ENCODE measurements around the gene ABHD13. TPM values are rescaled to one million over a fixed set of nuclear protein-coding genes. Genes with fewer than 3 reads are reported as not detected.
A peak's percentile ranks its signal among the peaks of the same experiment; 100 is the strongest.

Gene ABHD13
- 7.6 and 8.0 TPM in 2 replicates for total RNA-seq

DNA sequence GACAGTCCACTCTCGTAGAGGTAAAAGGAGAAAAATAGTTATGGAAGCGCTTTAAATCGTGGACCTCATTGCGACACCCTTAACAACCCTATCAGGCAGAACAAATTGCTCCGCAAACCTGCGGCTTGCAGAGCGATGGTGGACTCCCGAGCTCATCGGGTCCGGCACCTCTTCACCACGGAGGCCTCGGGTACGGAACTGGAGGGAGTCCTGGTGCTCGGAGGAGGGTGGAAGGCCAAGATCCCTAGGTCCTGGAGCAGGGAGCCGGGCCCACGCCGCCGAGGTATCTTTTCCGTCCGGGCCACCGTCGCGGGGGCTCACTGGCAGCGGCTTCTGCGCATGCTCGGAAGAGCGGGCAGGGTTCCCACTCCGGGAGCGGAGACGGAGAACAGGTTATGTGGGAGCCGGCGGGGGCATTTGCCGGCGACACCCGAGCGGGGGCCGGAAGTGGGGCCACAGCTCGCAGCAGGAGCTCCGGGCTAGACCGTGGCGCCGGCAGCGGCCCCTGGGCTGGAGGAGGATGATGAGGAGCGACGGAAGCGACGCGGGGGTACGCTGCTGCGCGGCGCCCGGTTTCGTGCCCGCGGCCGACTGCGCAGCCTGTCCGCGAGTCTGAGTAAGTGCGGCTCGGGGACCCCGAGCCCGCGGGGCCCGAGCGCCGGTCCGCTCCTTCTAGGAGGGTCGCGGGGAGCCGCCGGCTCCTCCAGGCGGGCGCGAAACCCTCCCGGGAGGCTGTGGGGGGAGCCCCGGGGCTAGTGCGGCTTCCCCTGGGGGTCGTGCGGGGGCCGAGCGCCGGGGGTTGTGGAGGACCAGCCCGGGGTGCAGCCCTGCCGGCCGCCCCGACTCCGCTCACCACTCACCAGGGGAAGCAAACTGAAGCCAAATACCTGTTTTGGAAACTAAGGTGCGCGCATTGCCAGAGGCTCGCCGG, at the start of gene ABHD13:
Gene ABHD13, plus strand, starts transcription at position 349 of the 931 bp plus-strand sequence. CDS start 10,827 bp downstream, outside the sequence.
- peak; percentile 97 for DNase-seq
- Mint-ChIP-seq H3K9me3 (no peaks in the 10 kb centered on the region), H3K4me3 (peak within 1 kb of the TSS; percentile 93), H3K27me3 (peaks cover 3% of the 10 kb centered on the region), H3K36me3 (ENCODE audit: low read depth) (peaks cover 8% of the 10 kb centered on the region), H3K4me1 (peaks cover 39% of the 10 kb centered on the region), H3K27ac (peak within 1 kb of the TSS; percentile 95)
- intact Hi-C loops (cut with micrococcal nuclease), result loop anchor here (1.0 to 5.0 kb wide), 6 partner anchors 18 to 1651 kb away; partner anchors contain the start of genes ARGLU1, IRS2 and TNFSF13B

GRCh38 chr13:108168929-108169328, 49.3 kb upstream of the ABHD13 start:
- H3K4me3 Mint-ChIP-seq, result no peak overlapping the region
- H3K36me3 Mint-ChIP-seq (ENCODE audit: low read depth), result no peaks in the 10 kb centered on the region
- H3K9me3 Mint-ChIP-seq, result peaks cover 6% of the 10 kb centered on the region
- DNase-seq, result no peak
- no peak overlapping the region for H3K27ac Mint-ChIP-seq
- H3K27me3 Mint-ChIP-seq, result peaks cover 6% of the 10 kb centered on the region
- intact Hi-C loops (cut with micrococcal nuclease), result no loop called here
- H3K4me1 Mint-ChIP-seq, result no peaks in the 10 kb centered on the region

DNA sequence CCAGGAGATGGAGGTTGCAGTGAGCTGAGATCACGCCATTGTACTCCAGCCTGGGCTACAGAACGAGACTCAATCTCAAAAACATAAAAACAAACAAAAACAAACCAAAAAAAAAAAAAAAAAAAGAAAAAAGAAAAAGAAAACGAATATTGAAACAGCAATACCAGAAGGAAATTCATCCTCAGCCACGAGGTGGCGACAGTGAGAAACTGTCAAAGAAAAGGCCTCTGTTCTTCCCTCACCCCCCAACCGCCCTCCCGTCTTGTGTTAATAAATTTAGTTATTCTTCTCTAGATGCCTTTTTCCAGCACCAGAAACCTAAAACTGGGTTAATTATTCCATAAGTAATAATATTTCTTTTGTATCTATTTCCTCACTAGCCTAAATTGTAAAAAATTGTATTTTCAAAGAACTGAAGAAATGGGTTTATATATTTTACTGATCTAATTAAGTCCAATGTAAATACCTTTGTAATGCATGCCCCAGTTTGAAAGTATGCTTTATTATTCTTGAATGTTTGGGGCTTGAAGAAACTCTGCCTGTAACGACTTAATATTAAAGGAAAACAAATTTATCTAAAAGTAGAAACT, 41.4 kb upstream of the ABHD13 start:
- DNase-seq, result peak; percentile 84
- Mint-ChIP-seq H3K36me3 (ENCODE audit: low read depth) (no peaks in the 10 kb centered on the region), H3K27me3 (peaks cover 2% of the 10 kb centered on the region), H3K9me3 (no peaks in the 10 kb centered on the region), H3K27ac (no peak overlapping the region), H3K4me3 (no peak overlapping the region), H3K4me1 (no peaks in the 10 kb centered on the region)
- intact Hi-C loops (cut with micrococcal nuclease), result loop anchor here (5.0 kb wide), 2 partner anchors 41 to 716 kb away; partner anchors contain the start of genes ABHD13 and LIG4

DNA sequence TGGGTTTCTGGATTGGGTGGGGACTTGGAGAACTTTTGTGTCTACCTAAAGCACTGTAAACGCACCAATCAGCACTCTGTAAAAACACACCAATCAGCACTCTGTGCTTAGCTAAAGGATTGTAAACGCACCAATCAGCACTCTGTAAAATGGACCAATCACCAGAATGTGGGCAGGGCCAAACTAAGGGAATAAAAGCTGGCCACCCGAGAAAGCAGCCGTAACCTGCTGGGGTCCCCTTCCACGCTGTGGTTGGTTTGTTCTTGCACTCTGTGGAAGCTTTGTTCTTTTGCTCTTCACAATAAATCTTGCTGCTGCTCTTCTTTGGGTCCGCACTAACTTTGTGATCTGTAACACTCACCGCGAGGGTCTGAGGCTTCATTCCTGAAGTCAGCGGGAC, 40.1 kb upstream of the ABHD13 start:
- H3K4me1 Mint-ChIP-seq, result no peaks in the 10 kb centered on the region
- peaks cover 2% of the 10 kb centered on the region for H3K27me3 Mint-ChIP-seq
- no peak overlapping the region for H3K4me3 Mint-ChIP-seq
- intact Hi-C loops (cut with micrococcal nuclease), result loop anchor here (5.0 kb wide), 2 partner anchors 39 to 714 kb away; partner anchors contain the start of genes ABHD13 and LIG4
- H3K9me3 Mint-ChIP-seq, result no peaks in the 10 kb centered on the region
- no peak for DNase-seq
- H3K36me3 Mint-ChIP-seq (ENCODE audit: low read depth), result no peaks in the 10 kb centered on the region
- no peak overlapping the region for H3K27ac Mint-ChIP-seq

GRCh38 chr13:108182652-108183051, 35.5 kb upstream of the ABHD13 start:
- Mint-ChIP-seq H3K4me3 (no peak overlapping the region), H3K9me3 (no peaks in the 10 kb centered on the region), H3K4me1 (peaks cover 2% of the 10 kb centered on the region), H3K36me3 (ENCODE audit: low read depth) (no peaks in the 10 kb centered on the region), H3K27ac (no peak overlapping the region), H3K27me3 (peaks cover 8% of the 10 kb centered on the region)
- DNase-seq, result no peak
- intact Hi-C loops (cut with micrococcal nuclease), result no loop called here

DNA sequence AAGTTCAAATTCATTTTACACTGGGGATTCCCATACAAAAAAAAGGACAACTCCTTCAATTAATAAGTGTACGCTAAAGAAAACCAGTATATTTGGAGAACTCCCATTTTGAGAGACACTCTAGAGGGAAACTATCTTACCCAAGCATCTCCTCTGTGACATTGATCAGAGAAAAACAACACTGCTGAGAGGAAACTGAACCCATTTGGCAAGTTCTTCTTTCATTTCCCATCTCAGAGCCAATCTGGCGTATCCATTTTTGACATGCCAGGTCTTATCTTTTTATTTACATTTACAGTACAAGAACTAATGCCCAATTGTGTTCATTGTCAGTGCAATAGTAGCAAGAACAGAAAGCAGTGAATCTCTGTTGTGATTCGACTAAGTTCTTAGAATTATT, 33.0 kb upstream of the ABHD13 start:
- H3K9me3 Mint-ChIP-seq, result no peaks in the 10 kb centered on the region
- intact Hi-C loops (cut with micrococcal nuclease), result no loop called here

GRCh38 chr13:108188260-108188659, 29.9 kb upstream of the ABHD13 start:
- intact Hi-C loops (cut with micrococcal nuclease), result no loop called here
- H3K27ac Mint-ChIP-seq, result no peak overlapping the region
- no peaks in the 10 kb centered on the region for H3K9me3 Mint-ChIP-seq
- H3K36me3 Mint-ChIP-seq (ENCODE audit: low read depth), result no peaks in the 10 kb centered on the region
- peaks cover 2% of the 10 kb centered on the region for H3K4me1 Mint-ChIP-seq
- no peak for DNase-seq
- H3K27me3 Mint-ChIP-seq, result peaks cover 15% of the 10 kb centered on the region
- no peak overlapping the region for H3K4me3 Mint-ChIP-seq

More for the DNA sequence above, 33.0 kb upstream of the ABHD13 start:
- DNase-seq, result no peak
- Mint-ChIP-seq H3K4me1 (peaks cover 2% of the 10 kb centered on the region), H3K27me3 (peaks cover 10% of the 10 kb centered on the region), H3K4me3 (no peak overlapping the region), H3K27ac (no peak overlapping the region), H3K36me3 (ENCODE audit: low read depth) (no peaks in the 10 kb centered on the region)

GRCh38 chr13:108190897-108191296, 27.3 kb upstream of the ABHD13 start:
- DNase-seq, result no peak
- Mint-ChIP-seq H3K9me3 (peaks cover 5% of the 10 kb centered on the region), H3K36me3 (ENCODE audit: low read depth) (no peaks in the 10 kb centered on the region), H3K27me3 (peaks cover 8% of the 10 kb centered on the region), H3K4me1 (no peaks in the 10 kb centered on the region), H3K27ac (no peak overlapping the region), H3K4me3 (no peak overlapping the region)
- intact Hi-C loops (cut with micrococcal nuclease), result no loop called here

GRCh38 chr13:108193806-108194205, 24.4 kb upstream of the ABHD13 start:
- Mint-ChIP-seq H3K4me3 (no peak overlapping the region), H3K27ac (no peak overlapping the region), H3K27me3 (peaks cover 14% of the 10 kb centered on the region), H3K36me3 (ENCODE audit: low read depth) (no peaks in the 10 kb centered on the region), H3K9me3 (peaks cover 5% of the 10 kb centered on the region), H3K4me1 (no peaks in the 10 kb centered on the region)
- no peak for DNase-seq
- intact Hi-C loops (cut with micrococcal nuclease), result no loop called here

- Mint-ChIP-seq H3K9me3 (peaks cover 5% of the 10 kb centered on the region), H3K27ac (no peak overlapping the region), H3K4me3 (no peak overlapping the region), H3K4me1 (no peaks in the 10 kb centered on the region), H3K27me3 (peaks cover 15% of the 10 kb centered on the region), H3K36me3 (ENCODE audit: low read depth) (no peaks in the 10 kb centered on the region)
- intact Hi-C loops (cut with micrococcal nuclease), result no loop called here
- DNase-seq, result no peak
Measured at GRCh38 chr13:108194435-108194936, 23.7 kb upstream of the ABHD13 start.

DNA sequence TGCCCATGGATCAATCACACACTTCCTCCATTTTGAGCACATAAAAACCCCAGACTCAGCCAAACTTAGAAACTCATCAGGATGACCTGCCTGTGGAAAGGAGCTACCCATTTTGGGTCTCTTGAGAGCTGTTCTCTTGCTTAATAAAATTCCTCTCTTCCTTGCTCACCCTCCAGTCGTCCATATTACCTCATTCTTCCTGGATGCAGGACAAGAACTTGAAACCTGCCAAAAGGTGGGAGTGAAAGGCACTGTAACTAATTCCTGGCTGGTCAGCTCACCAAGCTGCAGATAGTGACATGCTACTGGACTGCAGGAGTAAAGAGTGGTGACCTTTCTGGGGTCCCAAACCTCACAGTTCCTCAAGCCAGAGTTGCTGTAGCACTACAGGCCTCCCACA, 23.0 kb upstream of the ABHD13 start:
- intact Hi-C loops (cut with micrococcal nuclease), result no loop called here
- H3K4me1 Mint-ChIP-seq, result no peaks in the 10 kb centered on the region
- H3K36me3 Mint-ChIP-seq (ENCODE audit: low read depth), result no peaks in the 10 kb centered on the region
- no peak overlapping the region for H3K27ac Mint-ChIP-seq
- DNase-seq, result no peak
- no peak overlapping the region for H3K4me3 Mint-ChIP-seq
- H3K9me3 Mint-ChIP-seq, result peaks cover 5% of the 10 kb centered on the region
- H3K27me3 Mint-ChIP-seq, result peaks cover 18% of the 10 kb centered on the region

DNA sequence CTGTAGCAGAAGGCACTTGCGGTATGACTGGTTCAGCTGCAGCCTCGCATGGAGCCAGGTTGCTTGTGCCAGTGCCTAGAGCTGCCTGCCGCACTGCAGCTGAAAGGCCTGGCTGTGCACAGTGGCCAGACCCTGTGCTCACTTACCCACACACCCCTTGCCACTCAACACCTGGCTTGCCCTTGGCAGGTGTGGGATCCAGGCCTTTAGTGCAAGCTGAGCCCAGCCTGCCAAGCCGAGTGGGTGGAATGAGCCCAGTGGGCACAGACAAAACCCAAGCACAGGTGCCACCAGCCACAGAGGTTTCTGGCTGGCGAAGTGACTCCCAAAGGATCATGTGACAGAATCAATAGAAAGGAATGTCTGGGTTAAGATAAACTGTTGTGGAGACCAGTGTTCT, 22.3 kb upstream of the ABHD13 start:
- intact Hi-C loops (cut with micrococcal nuclease), result no loop called here
- no peak overlapping the region for H3K27ac Mint-ChIP-seq
- no peak for DNase-seq
- H3K4me3 Mint-ChIP-seq, result no peak overlapping the region
- H3K27me3 Mint-ChIP-seq, result peaks cover 13% of the 10 kb centered on the region
- no peaks in the 10 kb centered on the region for H3K36me3 Mint-ChIP-seq (ENCODE audit: low read depth)
- H3K4me1 Mint-ChIP-seq, result no peaks in the 10 kb centered on the region
- H3K9me3 Mint-ChIP-seq, result peaks cover 5% of the 10 kb centered on the region

- Mint-ChIP-seq H3K36me3 (ENCODE audit: low read depth) (no peaks in the 10 kb centered on the region), H3K27me3 (peaks cover 24% of the 10 kb centered on the region), H3K9me3 (peaks cover 3% of the 10 kb centered on the region), H3K4me1 (peaks cover 16% of the 10 kb centered on the region), H3K4me3 (no peak overlapping the region), H3K27ac (no peak overlapping the region)
- intact Hi-C loops (cut with micrococcal nuclease), result loop anchor here (2.0 kb wide), 1 partner anchor 18 kb away; the partner anchor contains the start of gene ABHD13
- no peak for DNase-seq
Measured at GRCh38 chr13:108200781-108201398, 17.3 kb upstream of the ABHD13 start.

All from activated CD4-positive, alpha-beta T cell treated with anti-CD3 and anti-CD28 coated beads, Interleukin-2, amount 10 ng/mL, durations not matched to agents 24 days and 14 days (primary cell).